ENCODE data around the gene LPIN1. TPM values are rescaled to one million over a fixed set of nuclear protein-coding genes. Genes with fewer than 3 reads are reported as not detected.

Gene LPIN1
- total and polyA plus RNA-seq, 7 experiments from 2014 or later, result 25.5 to 88.1 (median 70.6) TPM

DNA sequence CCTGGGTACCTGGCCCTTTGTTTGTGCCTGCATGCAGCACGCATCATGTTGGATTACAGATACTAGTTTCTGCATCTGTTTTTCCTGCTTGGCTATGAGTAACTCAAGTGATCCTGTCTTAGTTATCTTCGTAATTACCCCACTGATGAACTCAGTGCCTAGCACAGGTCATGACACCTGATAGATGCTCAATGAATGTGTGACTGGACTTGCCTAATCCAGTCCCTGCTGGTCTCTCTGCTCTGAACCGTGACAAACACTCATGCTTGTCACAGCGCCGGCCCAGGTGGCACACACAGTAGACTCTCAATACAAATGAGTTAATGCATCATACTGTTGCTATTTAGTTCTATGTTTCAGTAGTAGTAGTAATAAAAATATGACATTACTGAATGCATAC, 45.2 kb upstream of the LPIN1 start:
- H3K27ac ChIP-seq (ENCODE audit: low read depth, low read length), result no peak overlapping the region
- ATAC-seq, result no peak
- H3K4me3 Mint-ChIP-seq, result no peak overlapping the region
- POLR2A ChIA-PET, result no interaction called here
- no peak overlapping the region for H3K4me3 ChIP-seq (ENCODE audit: low read length)
- intact Hi-C loops (cut with micrococcal nuclease), result no loop called here
- DNase-seq, result no peak
- H3K27ac Mint-ChIP-seq, result no peak overlapping the region
- peaks cover 0 to 6% (median 0%) of the 10 kb centered on the region in 5 donors for H3K27me3 Mint-ChIP-seq
- H3K9me3 ChIP-seq (ENCODE audit: control insufficient read depth in 2 of 3, low read length in 3 of 3), result no peaks in the 10 kb centered on the region
- CTCF ChIA-PET, result interaction anchor here (0.5 kb wide), 2 partner anchors 12 to 31 kb away, joined by 3 read pairs; no protein-coding TSS in a partner anchor
- H3K27me3 ChIP-seq (ENCODE audit: control insufficient read depth in 2 of 2, insufficient read depth in 2 of 2, low read length in 2 of 2), result no peaks in the 10 kb centered on the region
- H3K36me3 Mint-ChIP-seq, result no peaks in the 10 kb centered on the region
- no peaks in the 10 kb centered on the region for H3K36me3 ChIP-seq (ENCODE audit: control insufficient read depth in 2 of 3, insufficient read depth in 3 of 3, low read length in 3 of 3)
- peaks cover 0 to 5% (median 0%) of the 10 kb centered on the region in 7 donors for H3K4me1 Mint-ChIP-seq
- H3K4me1 ChIP-seq (ENCODE audit: control insufficient read depth in 2 of 2, insufficient read depth in 2 of 2, low read length in 2 of 2), result no peaks in the 10 kb centered on the region
- H3K9me3 Mint-ChIP-seq, result peaks cover 0 to 6% (median 0%) of the 10 kb centered on the region in 11 donors

DNA sequence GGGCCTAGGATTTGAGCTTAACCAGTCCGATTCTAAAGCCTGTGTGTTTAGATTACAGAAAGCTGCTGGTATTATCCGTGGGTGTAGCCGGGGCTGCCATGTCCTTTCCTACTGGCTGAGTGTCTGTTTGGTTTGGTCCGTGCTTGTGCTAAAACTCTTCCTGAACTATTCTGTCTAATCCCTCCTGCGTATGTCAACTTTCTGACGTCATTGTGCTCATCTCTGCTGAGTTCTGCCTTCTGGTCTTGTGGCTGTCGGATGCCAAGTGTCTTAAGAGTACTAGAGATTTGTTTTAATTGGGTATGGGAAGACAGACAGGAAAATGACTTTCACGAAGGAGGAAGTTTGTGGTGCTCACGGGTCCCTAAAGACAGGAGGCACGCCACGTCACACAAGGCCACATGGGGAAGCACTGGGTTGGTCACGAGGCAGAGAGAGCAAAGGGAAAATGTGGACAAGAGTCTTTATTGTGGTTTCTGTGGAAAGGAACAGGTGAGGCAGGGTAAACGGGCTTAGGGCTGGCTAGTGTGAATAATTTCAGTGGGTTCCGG, 44.6 kb upstream of the LPIN1 start:
- no peaks in the 10 kb centered on the region for H3K36me3 ChIP-seq (ENCODE audit: control insufficient read depth in 2 of 3, insufficient read depth in 3 of 3, low read length in 3 of 3)
- no peaks in the 10 kb centered on the region for H3K27me3 ChIP-seq (ENCODE audit: control insufficient read depth in 2 of 2, insufficient read depth in 2 of 2, low read length in 2 of 2)
- ATAC-seq (peak; percentile 82), DNase-seq (no peak)
- CTCF ChIA-PET, result no interaction called here
- H3K9me3 ChIP-seq (ENCODE audit: control insufficient read depth in 2 of 3, low read length in 3 of 3), result no peaks in the 10 kb centered on the region
- no peaks in the 10 kb centered on the region for H3K4me1 ChIP-seq (ENCODE audit: control insufficient read depth in 2 of 2, insufficient read depth in 2 of 2, low read length in 2 of 2)
- H3K27ac Mint-ChIP-seq, result no peak overlapping the region
- peaks cover 0 to 5% (median 0%) of the 10 kb centered on the region in 7 donors for H3K4me1 Mint-ChIP-seq
- intact Hi-C loops (cut with micrococcal nuclease), result no loop called here
- H3K27ac ChIP-seq (ENCODE audit: low read depth, low read length), result no peak overlapping the region
- no peak overlapping the region for H3K4me3 Mint-ChIP-seq
- peaks cover 0 to 3% (median 0%) of the 10 kb centered on the region in 5 donors for H3K27me3 Mint-ChIP-seq
- no peak overlapping the region for H3K4me3 ChIP-seq (ENCODE audit: low read length)
- no peaks in the 10 kb centered on the region for H3K36me3 Mint-ChIP-seq
- H3K9me3 Mint-ChIP-seq, result peaks cover 0 to 6% (median 0%) of the 10 kb centered on the region in 11 donors
- POLR2A ChIA-PET, result no interaction called here

DNA sequence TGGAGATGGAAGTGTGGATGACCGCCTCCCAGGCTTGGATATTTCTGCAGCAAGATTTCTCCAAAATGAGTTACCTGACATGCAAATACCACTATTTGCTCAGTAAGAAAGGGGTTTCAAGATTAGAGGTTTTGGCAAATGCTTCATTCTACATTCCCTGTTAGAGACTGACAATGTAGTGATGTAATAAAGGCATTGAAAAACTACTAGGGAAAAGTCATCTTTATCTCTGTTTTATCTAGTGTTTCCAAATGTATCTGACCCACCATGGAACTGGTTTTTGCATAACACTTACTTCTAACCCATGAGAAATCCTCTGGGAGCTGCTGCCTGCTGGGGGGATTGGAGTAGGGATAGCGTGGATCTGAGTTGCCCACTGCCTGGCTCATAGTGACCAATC, 43.5 kb upstream of the LPIN1 start:
- H3K27ac ChIP-seq (ENCODE audit: low read depth, low read length), result no peak overlapping the region
- H3K27ac Mint-ChIP-seq, result no peak overlapping the region
- ChIA-PET POLR2A (no interaction called here), CTCF (no interaction called here)
- no peaks in the 10 kb centered on the region for H3K4me1 ChIP-seq (ENCODE audit: control insufficient read depth in 2 of 2, insufficient read depth in 2 of 2, low read length in 2 of 2)
- no peak overlapping the region for H3K4me3 Mint-ChIP-seq
- no peaks in the 10 kb centered on the region for H3K36me3 Mint-ChIP-seq
- peaks cover 0 to 3% (median 0%) of the 10 kb centered on the region in 7 donors for H3K4me1 Mint-ChIP-seq
- DNase-seq (no peak), ATAC-seq (no peak)
- H3K9me3 Mint-ChIP-seq, result peaks cover 0 to 6% (median 0%) of the 10 kb centered on the region in 11 donors
- peaks cover 0 to 5% (median 0%) of the 10 kb centered on the region in 5 donors for H3K27me3 Mint-ChIP-seq
- H3K36me3 ChIP-seq (ENCODE audit: control insufficient read depth in 2 of 3, insufficient read depth in 3 of 3, low read length in 3 of 3), result no peaks in the 10 kb centered on the region
- no peak overlapping the region for H3K4me3 ChIP-seq (ENCODE audit: low read length)
- H3K9me3 ChIP-seq (ENCODE audit: control insufficient read depth in 2 of 3, low read length in 3 of 3), result no peaks in the 10 kb centered on the region
- intact Hi-C loops (cut with micrococcal nuclease), result no loop called here
- no peaks in the 10 kb centered on the region for H3K27me3 ChIP-seq (ENCODE audit: control insufficient read depth in 2 of 2, insufficient read depth in 2 of 2, low read length in 2 of 2)

DNA sequence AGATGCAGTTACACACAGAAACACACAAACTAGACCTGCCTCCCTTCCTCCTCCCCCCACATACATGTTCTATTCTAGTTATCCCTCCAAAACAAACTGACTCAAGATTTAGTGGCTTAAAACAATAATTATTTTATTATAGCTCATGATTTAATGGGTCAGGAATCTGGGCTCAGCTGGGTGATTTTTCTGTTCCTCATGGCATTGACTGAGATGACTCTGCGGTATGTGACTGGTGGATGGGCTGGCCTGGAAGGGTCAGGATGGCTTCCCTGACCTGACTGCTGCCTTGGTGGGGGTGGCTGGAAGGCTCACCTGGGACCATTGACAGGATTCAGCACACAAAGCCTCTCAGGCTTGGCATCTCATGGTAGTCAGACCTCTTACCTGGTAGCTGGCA, 42.7 kb upstream of the LPIN1 start:
- no peak overlapping the region for H3K27ac ChIP-seq (ENCODE audit: low read depth, low read length)
- DNase-seq, result no peak
- no peaks in the 10 kb centered on the region for H3K27me3 ChIP-seq (ENCODE audit: control insufficient read depth in 2 of 2, insufficient read depth in 2 of 2, low read length in 2 of 2)
- POLR2A ChIA-PET, result no interaction called here
- H3K36me3 ChIP-seq (ENCODE audit: control insufficient read depth in 2 of 3, insufficient read depth in 3 of 3, low read length in 3 of 3), result no peaks in the 10 kb centered on the region
- H3K4me3 Mint-ChIP-seq, result no peak overlapping the region
- H3K36me3 Mint-ChIP-seq, result no peaks in the 10 kb centered on the region
- CTCF ChIA-PET, result interaction anchor here (1.5 kb wide), 1 partner anchor 76 kb away, joined by 6 read pairs; no protein-coding TSS in a partner anchor
- peaks cover 0 to 8% (median 0%) of the 10 kb centered on the region in 5 donors for H3K27me3 Mint-ChIP-seq
- ATAC-seq, result no peak
- intact Hi-C loops (cut with micrococcal nuclease), result no loop called here
- no peak overlapping the region for H3K4me3 ChIP-seq (ENCODE audit: low read length)
- peaks cover 0 to 3% (median 0%) of the 10 kb centered on the region in 7 donors for H3K4me1 Mint-ChIP-seq
- H3K27ac Mint-ChIP-seq, result no peak overlapping the region
- no peaks in the 10 kb centered on the region for H3K4me1 ChIP-seq (ENCODE audit: control insufficient read depth in 2 of 2, insufficient read depth in 2 of 2, low read length in 2 of 2)
- no peaks in the 10 kb centered on the region for H3K9me3 ChIP-seq (ENCODE audit: control insufficient read depth in 2 of 3, low read length in 3 of 3)
- peaks cover 0 to 6% (median 0%) of the 10 kb centered on the region in 11 donors for H3K9me3 Mint-ChIP-seq

DNA sequence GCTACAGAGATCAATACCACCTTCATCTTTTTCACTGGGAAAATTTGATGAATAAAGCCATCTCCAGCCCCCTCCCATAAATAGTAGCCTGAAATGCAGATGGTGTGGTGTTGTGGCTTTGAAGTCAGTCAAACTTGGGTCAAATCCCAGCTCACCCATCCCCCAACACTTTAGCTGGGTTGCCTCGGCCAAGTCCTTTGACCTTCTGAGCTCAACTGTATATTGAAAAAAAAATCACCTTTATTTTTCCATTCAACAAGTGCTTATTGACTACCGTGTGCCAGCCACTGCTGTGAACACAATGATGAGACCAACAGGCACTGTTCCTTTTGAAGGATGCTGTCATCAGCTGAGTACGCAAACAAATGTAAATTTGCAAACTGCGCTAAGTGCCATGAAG, 41.4 kb upstream of the LPIN1 start:
- POLR2A ChIA-PET, result no interaction called here
- no peaks in the 10 kb centered on the region for H3K36me3 Mint-ChIP-seq

DNA sequence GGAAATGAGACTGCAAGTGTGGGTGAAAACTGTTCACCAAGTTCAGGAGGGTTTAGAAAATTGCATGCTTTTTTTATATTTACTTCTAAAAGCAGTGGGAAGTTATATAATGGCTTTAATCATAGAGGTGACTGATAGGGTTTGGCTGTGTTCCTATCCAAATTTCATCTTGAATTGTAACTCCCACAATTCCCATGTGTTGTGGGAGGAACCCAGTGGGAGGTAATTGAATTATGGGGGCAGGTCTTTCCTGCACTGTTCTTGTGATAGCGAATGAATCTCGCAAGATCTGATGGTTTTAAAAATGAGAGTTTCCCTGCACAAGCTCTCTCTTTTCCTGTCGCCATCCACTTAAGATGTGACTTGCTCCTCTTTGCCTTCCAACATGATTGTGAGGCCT, 40.7 kb upstream of the LPIN1 start:
- CTCF ChIA-PET, result interaction anchor here (0.6 kb wide), 1 partner anchor 28 kb away, joined by 3 read pairs; no protein-coding TSS in a partner anchor
- ATAC-seq (no peak), DNase-seq (no peak)
- no peak overlapping the region for H3K27ac Mint-ChIP-seq
- H3K4me3 ChIP-seq (ENCODE audit: low read length), result no peak overlapping the region
- peaks cover 0 to 6% (median 0%) of the 10 kb centered on the region in 11 donors for H3K9me3 Mint-ChIP-seq
- peaks cover 0 to 4% (median 0%) of the 10 kb centered on the region in 7 donors for H3K4me1 Mint-ChIP-seq
- no peaks in the 10 kb centered on the region for H3K27me3 ChIP-seq (ENCODE audit: control insufficient read depth in 2 of 2, insufficient read depth in 2 of 2, low read length in 2 of 2)
- POLR2A ChIA-PET, result no interaction called here
- no peaks in the 10 kb centered on the region for H3K9me3 ChIP-seq (ENCODE audit: control insufficient read depth in 2 of 3, low read length in 3 of 3)
- no peak overlapping the region for H3K4me3 Mint-ChIP-seq
- H3K27ac ChIP-seq (ENCODE audit: low read depth, low read length), result no peak overlapping the region
- no peaks in the 10 kb centered on the region for H3K4me1 ChIP-seq (ENCODE audit: control insufficient read depth in 2 of 2, insufficient read depth in 2 of 2, low read length in 2 of 2)
- H3K36me3 ChIP-seq (ENCODE audit: control insufficient read depth in 2 of 3, insufficient read depth in 3 of 3, low read length in 3 of 3), result no peaks in the 10 kb centered on the region
- H3K27me3 Mint-ChIP-seq, result peaks cover 0 to 11% (median 0%) of the 10 kb centered on the region in 5 donors
- no peaks in the 10 kb centered on the region for H3K36me3 Mint-ChIP-seq
- intact Hi-C loops (cut with micrococcal nuclease), result no loop called here

More for the DNA sequence above, 41.4 kb upstream of the LPIN1 start:
- no peaks in the 10 kb centered on the region for H3K4me1 ChIP-seq (ENCODE audit: control insufficient read depth in 2 of 2, insufficient read depth in 2 of 2, low read length in 2 of 2)
- no peaks in the 10 kb centered on the region for H3K27me3 ChIP-seq (ENCODE audit: control insufficient read depth in 2 of 2, insufficient read depth in 2 of 2, low read length in 2 of 2)
- H3K4me3 ChIP-seq (ENCODE audit: low read length), result no peak overlapping the region
- Mint-ChIP-seq H3K4me1 (peaks cover 0 to 4% (median 0%) of the 10 kb centered on the region in 7 donors), H3K27ac (no peak overlapping the region), H3K27me3 (peaks cover 0 to 10% (median 0%) of the 10 kb centered on the region in 5 donors), H3K9me3 (peaks cover 0 to 6% (median 0%) of the 10 kb centered on the region in 11 donors), H3K4me3 (no peak overlapping the region)
- CTCF ChIA-PET, result interaction anchor here (1.5 kb wide), 1 partner anchor 75 kb away, joined by 6 read pairs; no protein-coding TSS in a partner anchor
- H3K36me3 ChIP-seq (ENCODE audit: control insufficient read depth in 2 of 3, insufficient read depth in 3 of 3, low read length in 3 of 3), result no peaks in the 10 kb centered on the region
- no peak overlapping the region for H3K27ac ChIP-seq (ENCODE audit: low read depth, low read length)
- no peak for ATAC-seq
- intact Hi-C loops (cut with micrococcal nuclease), result no loop called here
- H3K9me3 ChIP-seq (ENCODE audit: control insufficient read depth in 2 of 3, low read length in 3 of 3), result no peaks in the 10 kb centered on the region
- DNase-seq, result no peak

DNA sequence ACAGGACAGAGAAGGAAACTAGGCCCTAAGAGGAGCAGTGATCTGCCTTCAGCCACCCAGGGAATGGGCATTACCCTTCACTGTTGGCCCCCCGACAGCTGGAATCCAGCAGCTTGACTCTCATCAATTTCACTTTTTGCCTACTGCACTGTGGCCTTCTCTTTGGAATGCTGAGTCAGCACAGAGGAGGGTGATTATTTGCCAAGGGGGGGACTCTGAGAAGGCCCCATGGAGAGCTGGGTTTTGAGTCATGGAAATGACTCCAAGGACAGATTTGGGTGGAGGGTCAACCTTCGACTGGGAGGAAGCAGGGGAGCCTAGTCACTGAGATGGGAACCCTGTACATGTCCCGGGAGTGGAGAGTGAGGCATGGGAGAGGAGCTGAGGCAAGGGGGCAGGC, 38.3 kb upstream of the LPIN1 start:
- Mint-ChIP-seq H3K4me3 (no peak overlapping the region), H3K9me3 (peaks cover 0 to 6% (median 0%) of the 10 kb centered on the region in 11 donors), H3K4me1 (peaks cover 0 to 4% (median 0%) of the 10 kb centered on the region in 7 donors), H3K27ac (no peak overlapping the region), H3K36me3 (no peaks in the 10 kb centered on the region), H3K27me3 (peaks cover 0 to 16% (median 0%) of the 10 kb centered on the region in 5 donors)
- no peaks in the 10 kb centered on the region for H3K36me3 ChIP-seq (ENCODE audit: control insufficient read depth in 2 of 3, insufficient read depth in 3 of 3, low read length in 3 of 3)
- DNase-seq, result no peak
- H3K27me3 ChIP-seq (ENCODE audit: control insufficient read depth in 2 of 2, insufficient read depth in 2 of 2, low read length in 2 of 2), result no peaks in the 10 kb centered on the region
- intact Hi-C loops (cut with micrococcal nuclease), result no loop called here
- CTCF ChIA-PET, result interaction anchor here (0.7 kb wide), 1 partner anchor 71 kb away, joined by 4 read pairs; no protein-coding TSS in a partner anchor
- no peak overlapping the region for H3K27ac ChIP-seq (ENCODE audit: low read depth, low read length)
- no peak overlapping the region for H3K4me3 ChIP-seq (ENCODE audit: low read length)
- POLR2A ChIA-PET, result no interaction called here
- H3K9me3 ChIP-seq (ENCODE audit: control insufficient read depth in 2 of 3, low read length in 3 of 3), result no peaks in the 10 kb centered on the region
- H3K4me1 ChIP-seq (ENCODE audit: control insufficient read depth in 2 of 2, insufficient read depth in 2 of 2, low read length in 2 of 2), result no peaks in the 10 kb centered on the region
- no peak for ATAC-seq
